ENCODE data around the gene CACNG4.

The CACNG4 gene

DNA sequence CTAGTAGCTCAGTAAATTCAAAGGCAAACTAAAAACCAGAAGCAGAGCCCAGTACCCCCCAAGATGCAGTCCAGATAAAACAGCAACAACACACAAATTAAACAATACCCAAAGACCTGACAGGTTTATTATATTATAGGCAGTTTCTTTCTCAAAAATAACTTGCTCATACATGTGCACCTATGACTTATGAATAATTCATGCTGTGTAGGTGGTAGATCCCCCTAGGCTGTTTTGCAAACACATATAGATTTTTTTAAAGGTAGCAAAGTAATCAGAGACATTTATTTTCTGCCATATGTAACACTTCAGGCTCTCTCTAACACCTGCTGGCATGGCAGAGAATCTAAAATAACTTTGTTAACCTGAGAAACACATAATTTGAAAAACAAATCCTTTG is 107.1 kb downstream of the CACNG4 start:
- TF ChIP-seq CTCF (conservative IDR thresholded peaks at IDR 0.05; ENCODE audit: low read depth), result no peak
- POLR2A ChIA-PET (ENCODE audit: low non-redundant PET), result no interaction called here
- H3K27ac ChIP-seq, result no peak overlapping the region
- CTCF ChIA-PET, result interaction anchor here (0.5 to 0.6 kb wide), 2 partner anchors 13 to 43 kb away, joined by 3 to 6 read pairs; no protein-coding TSS in a partner anchor
- no peak for DNase-seq (ENCODE audit: low spot score)

- ChIA-PET POLR2A (ENCODE audit: low non-redundant PET) (no interaction called here), CTCF (no interaction called here)
- TF ChIP-seq CTCF (conservative IDR thresholded peaks at IDR 0.05; ENCODE audit: low read depth), result no peak
- no peak for DNase-seq (ENCODE audit: low spot score)
- H3K27ac ChIP-seq, result no peak overlapping the region
Measured at GRCh38 chr17:67072885-67073284, 108.4 kb downstream of the CACNG4 start.

GRCh38 chr17:67074781-67075180 is 110.3 kb downstream of the CACNG4 start:
- CTCF ChIA-PET, result no interaction called here
- H3K27ac ChIP-seq, result no peak overlapping the region
- TF ChIP-seq CTCF (conservative IDR thresholded peaks at IDR 0.05; ENCODE audit: low read depth), result no peak

GRCh38 chr17:67076290-67076689 is 111.8 kb downstream of the CACNG4 start:
- POLR2A ChIA-PET (ENCODE audit: low non-redundant PET), result no interaction called here
- no peak overlapping the region for H3K27ac ChIP-seq
- CTCF ChIA-PET, result interaction anchor here (0.5 to 0.8 kb wide), 2 partner anchors 10 to 17 kb away, joined by 3 read pairs; no protein-coding TSS in a partner anchor
- DNase-seq (ENCODE audit: low spot score), result no peak
- TF ChIP-seq CTCF (conservative IDR thresholded peaks at IDR 0.05; ENCODE audit: low read depth), result no peak

More at GRCh38 chr17:67074781-67075180, 110.3 kb downstream of the CACNG4 start:
- no peak for DNase-seq (ENCODE audit: low spot score)
- POLR2A ChIA-PET (ENCODE audit: low non-redundant PET), result no interaction called here

DNA sequence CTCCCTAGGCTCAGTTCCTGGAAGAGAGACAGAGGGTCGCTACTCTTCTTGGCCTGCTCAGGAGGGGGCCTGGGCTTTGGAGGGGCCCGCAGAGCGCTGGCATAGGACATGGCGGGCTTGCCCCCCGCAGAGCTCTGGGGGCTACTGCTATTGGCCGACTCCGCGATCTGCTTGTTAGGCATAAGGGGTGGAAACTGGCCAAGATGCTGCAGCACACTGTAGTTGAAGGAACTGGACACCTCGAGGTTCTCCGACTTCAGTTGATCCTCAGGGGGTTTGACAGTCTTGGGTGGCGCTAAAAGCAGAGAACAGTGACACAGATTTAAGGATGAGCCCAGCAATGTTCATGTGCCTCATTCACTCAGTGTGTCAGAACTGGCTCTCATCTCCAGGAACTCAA is 113.8 kb downstream of the CACNG4 start:
- POLR2A ChIA-PET (ENCODE audit: low non-redundant PET), result no interaction called here
- TF ChIP-seq CTCF (conservative IDR thresholded peaks at IDR 0.05; ENCODE audit: low read depth), result no peak
- no peak overlapping the region for H3K27ac ChIP-seq
- CTCF ChIA-PET, result interaction anchor here (0.7 kb wide), 1 partner anchor 55 kb away, joined by 3 read pairs; no protein-coding TSS in a partner anchor
- DNase-seq (ENCODE audit: low spot score), result no peak

DNA sequence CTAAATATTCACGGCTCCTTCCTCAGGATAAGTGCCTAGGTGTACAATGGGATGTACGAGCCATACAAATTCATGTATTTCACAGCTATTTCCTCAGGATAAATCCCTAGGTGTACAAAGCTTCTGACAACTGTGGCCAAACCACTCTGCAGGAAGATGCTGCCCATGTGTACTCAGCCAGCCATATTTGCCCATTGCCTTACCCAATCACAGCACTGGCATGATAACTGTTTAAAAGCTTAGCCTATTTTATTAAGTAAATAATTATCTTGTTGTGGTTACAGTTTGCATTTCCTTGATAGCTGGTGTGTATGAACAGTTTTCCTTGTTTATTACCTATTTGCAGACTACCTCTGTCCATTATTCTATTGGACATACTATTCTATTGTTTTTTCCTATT is 115.0 kb downstream of the CACNG4 start:
- POLR2A ChIA-PET (ENCODE audit: low non-redundant PET), result no interaction called here
- TF ChIP-seq CTCF (conservative IDR thresholded peaks at IDR 0.05; ENCODE audit: low read depth), result no peak
- no peak overlapping the region for H3K27ac ChIP-seq
- CTCF ChIA-PET, result no interaction called here
- no peak for DNase-seq (ENCODE audit: low spot score)

DNA sequence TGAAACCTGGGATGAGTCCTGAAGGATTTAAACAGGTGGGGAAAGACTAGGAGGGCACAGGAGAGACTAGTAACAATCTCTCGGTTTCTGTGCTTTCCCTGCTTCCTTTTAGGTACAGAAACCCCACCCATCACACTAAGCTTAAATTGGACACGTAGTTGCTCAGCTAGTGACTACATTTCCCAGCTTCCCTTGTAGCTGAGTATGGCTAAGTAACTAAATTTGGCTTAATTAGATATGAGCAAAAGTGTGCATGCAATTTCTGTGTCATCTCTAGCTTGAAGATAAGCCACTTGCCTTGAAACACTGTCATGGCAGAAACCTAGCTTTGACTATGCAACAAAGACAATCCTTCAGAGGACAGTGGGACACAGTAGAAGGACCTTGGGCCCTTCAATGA is 116.3 kb downstream of the CACNG4 start:
- H3K27ac ChIP-seq, result no peak overlapping the region
- CTCF ChIA-PET, result no interaction called here
- POLR2A ChIA-PET (ENCODE audit: low non-redundant PET), result no interaction called here
- no peak for TF ChIP-seq CTCF (conservative IDR thresholded peaks at IDR 0.05; ENCODE audit: low read depth)
- DNase-seq (ENCODE audit: low spot score), result no peak

Data from RWPE1 (cell line).